Mesendoderm (in vitro differentiated cells): Measurements from ENCODE around the gene INTS15.

Experiments used
- DNase-seq: peaks from one replicate; pipeline ENCODE4 v3.0.0; 2013
- H2AK5ac ChIP-seq: 2 replicates; pipeline ENCODE4 v1.6.1; 2013; ENCODE audit warnings: low read length, inconsistent platforms
- H2BK120ac ChIP-seq: 2 replicates; pipeline ENCODE4 v1.6.1; 2013; ENCODE audit warnings: low read depth, mild to moderate bottlenecking, low read length, moderate library complexity, mixed read lengths
- H2BK15ac ChIP-seq: replicated peaks from 2 replicates; pipeline ENCODE4 v1.6.1; 2013; ENCODE audit warnings: low read depth, mild to moderate bottlenecking, moderate library complexity
- H2BK5ac ChIP-seq: 2 replicates; pipeline ENCODE4 v1.6.1; 2013; ENCODE audit warnings: low read length, inconsistent platforms
- H3K18ac ChIP-seq: 2 replicates; pipeline ENCODE4 v1.6.1; 2013; ENCODE audit warnings: mild to moderate bottlenecking, low read length, mixed read lengths
- H3K23ac ChIP-seq: one replicate; pipeline ENCODE4 v1.6.1; 2013; ENCODE audit warnings: low read length
- H3K27ac ChIP-seq: 2 replicates; pipeline ENCODE4 v1.5.1; 2013; ENCODE audit warnings: low read depth, mild to moderate bottlenecking, inconsistent platforms, low read length, moderate library complexity
- H3K27me3 ChIP-seq: 2 replicates; pipeline ENCODE4 v1.6.1; 2013; ENCODE audit warnings: low read length, control low read depth, mild to moderate bottlenecking, inconsistent platforms; ENCODE audit not compliant: insufficient read depth, poor library complexity
- H3K36me3 ChIP-seq: 2 replicates; pipeline ENCODE4 v1.6.1; 2013; ENCODE audit warnings: low read length, inconsistent platforms; ENCODE audit not compliant: control insufficient read depth, insufficient read depth
- H3K4ac ChIP-seq: one replicate; pipeline ENCODE4 v1.6.1; 2013; ENCODE audit warnings: low read depth, mild to moderate bottlenecking, low read length, moderate library complexity
- H3K4me1 ChIP-seq: 2 replicates; pipeline ENCODE4 v1.6.1; 2013; ENCODE audit warnings: low read depth, low read length, inconsistent platforms; ENCODE audit not compliant: control insufficient read depth
- H3K4me2 ChIP-seq: 2 replicates; pipeline ENCODE4 v1.6.1; 2013; ENCODE audit warnings: low read length
- H3K4me3 ChIP-seq: 2 replicates; pipeline ENCODE4 v1.5.1; 2013; ENCODE audit warnings: mild to moderate bottlenecking, low read length
- H3K56ac ChIP-seq: one replicate; pipeline ENCODE4 v1.6.1; 2013; ENCODE audit warnings: low read length
- H3K79me1 ChIP-seq: 2 replicates; pipeline ENCODE4 v1.6.1; 2013; ENCODE audit warnings: low read length, inconsistent platforms
- H3K79me2 ChIP-seq: 2 replicates; pipeline ENCODE4 v1.6.1; 2013; ENCODE audit warnings: mild to moderate bottlenecking, low read length; ENCODE audit not compliant: control insufficient read depth, insufficient read depth
- H3K9ac ChIP-seq: 2 replicates; pipeline ENCODE4 v1.6.1; 2013; ENCODE audit warnings: low read length, inconsistent platforms
- H4K5ac ChIP-seq: one replicate; pipeline ENCODE4 v1.6.1; 2013; ENCODE audit warnings: low read length
- H4K8ac ChIP-seq: one replicate; pipeline ENCODE4 v1.6.1; 2013; ENCODE audit warnings: low read depth, mild to moderate bottlenecking, control low read depth, low read length, moderate library complexity
- WGBS: extraction: QIAGEN DNeasy Blood & Tissue Kit; methylation state at CpG from one replicate; pipeline ENCODE4 v1.1.7; 2013; ENCODE audit warnings: low lambda C conversion rate, missing lambda C conversion rate; ENCODE audit not compliant: insufficient coverage; ENCODE audit errors: extremely low coverage; 5-methylcytosine and 5-hydroxymethylcytosine counted together

The INTS15 gene

DNA sequence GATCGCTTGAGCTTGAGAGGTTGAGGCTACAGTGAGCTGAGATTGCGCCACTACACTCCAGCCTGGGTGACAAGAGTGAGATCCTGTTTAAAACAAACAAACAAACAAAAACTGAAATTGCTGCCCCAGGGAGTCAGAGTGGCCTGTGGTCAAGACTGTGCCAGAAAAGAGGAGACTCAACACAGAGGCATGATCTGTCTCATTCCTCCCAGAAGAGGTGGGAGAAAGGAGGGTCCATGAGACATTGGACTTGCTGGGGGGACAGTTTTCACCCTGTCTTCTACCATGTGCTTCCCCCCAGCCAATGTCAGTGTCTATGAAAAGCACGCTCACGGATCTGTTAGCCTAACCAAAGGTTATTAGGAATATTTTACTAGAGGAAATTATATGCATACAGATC is 28.8 kb downstream of the INTS15 start:
- no peak for DNase-seq
- no peak overlapping the region for H3K4me3 ChIP-seq
- H3K4me2 ChIP-seq = no peak overlapping the region
- no peak overlapping the region for H3K4ac ChIP-seq
- no peaks in the 10 kb centered on the region for H3K79me1 ChIP-seq
- H2AK5ac ChIP-seq = no peak overlapping the region
- H3K27me3 ChIP-seq = no peaks in the 10 kb centered on the region
- no peak overlapping the region for H3K56ac ChIP-seq
- H2BK5ac ChIP-seq = no peak overlapping the region
- H3K9ac ChIP-seq = no peak overlapping the region
- no peaks in the 10 kb centered on the region for H3K79me2 ChIP-seq
- WGBS = no CpG with 5 or more reads among the region's 4 CpGs
- no peak overlapping the region for H3K27ac ChIP-seq
- no peak overlapping the region for H2BK120ac ChIP-seq
- H3K23ac ChIP-seq = no peak overlapping the region
- H4K5ac ChIP-seq = no peak overlapping the region
- no peak overlapping the region for H3K18ac ChIP-seq
- H4K8ac ChIP-seq = no peak overlapping the region
- no peak overlapping the region for H2BK15ac ChIP-seq
- peaks cover 5% of the 10 kb centered on the region for H3K36me3 ChIP-seq
- peaks cover 5% of the 10 kb centered on the region for H3K4me1 ChIP-seq

- Histone ChIP-seq H2BK15ac (no peak overlapping the region), H4K5ac (no peak overlapping the region), H3K27ac (no peak overlapping the region), H2BK5ac (no peak overlapping the region), H2BK120ac (no peak overlapping the region), H3K4me2 (no peak overlapping the region), H3K18ac (no peak overlapping the region), H3K56ac (no peak overlapping the region), H4K8ac (no peak overlapping the region), H3K79me1 (no peaks in the 10 kb centered on the region), H3K27me3 (no peaks in the 10 kb centered on the region), H2AK5ac (no peak overlapping the region), H3K79me2 (no peaks in the 10 kb centered on the region), H3K9ac (no peak overlapping the region), H3K4me3 (no peak overlapping the region), H3K36me3 (peaks cover 5% of the 10 kb centered on the region), H3K4ac (no peak overlapping the region), H3K4me1 (no peaks in the 10 kb centered on the region), H3K23ac (no peak overlapping the region)
- no peak for DNase-seq
- no CpG with 5 or more reads among the region's 3 CpGs for WGBS
Measured at GRCh38 chr7:6619961-6620360, 30.1 kb downstream of the INTS15 start.

DNA sequence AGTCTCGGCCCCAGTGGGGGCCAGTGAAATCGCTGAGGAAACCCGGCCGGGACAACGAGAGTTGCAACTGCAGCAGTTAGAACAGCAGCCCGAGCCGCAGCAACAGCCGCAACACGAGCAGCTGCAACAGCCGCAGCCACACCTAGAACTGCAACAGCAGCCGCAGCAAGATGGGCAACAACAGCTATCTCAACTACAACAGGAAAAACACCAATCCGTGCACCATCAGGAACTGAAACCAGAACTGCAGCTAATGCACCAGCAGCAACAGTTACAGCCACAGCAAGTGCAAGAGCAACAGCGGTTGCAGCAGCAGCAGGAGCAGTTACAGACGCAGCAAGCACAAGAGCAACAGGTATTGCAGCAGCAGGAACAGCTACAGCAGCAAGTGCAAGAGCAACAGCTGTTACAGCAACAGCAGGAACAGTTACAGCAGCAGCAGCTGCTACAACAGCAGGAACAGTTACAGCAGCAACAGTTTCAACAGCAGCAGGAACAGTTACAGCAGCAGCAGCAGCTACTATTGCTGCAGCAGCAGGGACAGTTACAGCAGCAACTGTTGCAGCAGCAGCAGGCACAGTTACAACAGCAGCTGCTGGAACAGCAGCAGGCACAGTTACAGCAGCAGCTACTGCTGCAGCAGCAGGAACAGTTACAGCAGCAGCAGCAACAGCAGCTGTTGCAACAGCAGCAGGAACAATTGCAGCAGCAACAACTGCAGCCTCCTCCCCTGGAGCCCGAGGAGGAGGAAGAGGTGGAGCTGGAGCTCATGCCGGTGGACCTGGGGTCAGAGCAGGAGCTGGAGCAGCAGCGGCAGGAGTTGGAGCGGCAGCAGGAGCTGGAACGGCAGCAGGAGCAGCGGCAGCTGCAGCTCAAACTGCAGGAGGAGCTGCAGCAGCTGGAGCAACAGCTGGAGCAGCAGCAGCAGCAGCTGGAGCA is 31.6 kb downstream of the INTS15 start:
- Histone ChIP-seq H2BK5ac (no peak overlapping the region), H3K4me1 (no peaks in the 10 kb centered on the region), H3K18ac (no peak overlapping the region), H3K9ac (no peak overlapping the region), H4K5ac (no peak overlapping the region), H3K4me2 (no peak overlapping the region), H3K36me3 (peaks cover 5% of the 10 kb centered on the region), H3K23ac (no peak overlapping the region), H3K4ac (no peak overlapping the region), H3K79me1 (no peaks in the 10 kb centered on the region), H3K27me3 (no peaks in the 10 kb centered on the region), H2BK120ac (no peak overlapping the region), H2AK5ac (no peak overlapping the region), H4K8ac (no peak overlapping the region), H2BK15ac (no peak overlapping the region), H3K56ac (no peak overlapping the region), H3K4me3 (no peak overlapping the region), H3K79me2 (no peaks in the 10 kb centered on the region), H3K27ac (no peak overlapping the region)
- no peak for DNase-seq
- no CpG with 5 or more reads among the region's 20 CpGs for WGBS

DNA sequence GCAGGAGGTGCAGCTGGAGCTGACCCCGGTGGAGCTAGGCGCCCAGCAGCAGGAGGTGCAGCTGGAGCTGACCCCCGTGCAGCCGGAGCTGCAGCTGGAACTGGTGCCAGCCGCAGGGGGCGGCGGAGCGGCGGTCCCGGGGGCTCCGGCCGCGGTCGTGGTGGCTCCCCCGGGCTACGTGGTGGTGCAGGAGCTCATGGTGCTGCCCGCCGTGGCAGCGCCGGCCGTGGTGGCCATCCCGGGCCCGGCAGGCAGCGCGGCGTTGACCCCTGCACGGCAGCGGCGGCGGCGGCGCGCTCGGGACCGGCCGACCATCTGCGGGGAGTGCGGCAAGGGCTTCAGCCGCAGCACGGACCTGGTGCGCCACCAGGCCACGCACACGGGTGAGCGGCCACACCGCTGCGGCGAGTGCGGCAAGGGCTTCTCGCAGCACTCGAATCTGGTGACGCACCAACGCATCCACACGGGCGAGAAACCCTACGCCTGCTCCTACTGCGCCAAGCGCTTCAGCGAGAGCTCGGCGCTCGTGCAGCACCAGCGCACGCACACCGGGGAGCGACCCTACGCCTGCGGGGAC is 32.4 kb downstream of the INTS15 start:
- H2BK120ac ChIP-seq = no peak overlapping the region
- no peak overlapping the region for H3K18ac ChIP-seq
- H2AK5ac ChIP-seq = no peak overlapping the region
- no peak overlapping the region for H3K4me3 ChIP-seq
- no peak for DNase-seq
- H3K4ac ChIP-seq = no peak overlapping the region
- no peak overlapping the region for H3K56ac ChIP-seq
- no peak overlapping the region for H3K4me2 ChIP-seq
- no peak overlapping the region for H4K8ac ChIP-seq
- no peaks in the 10 kb centered on the region for H3K79me2 ChIP-seq
- no peak overlapping the region for H3K27ac ChIP-seq
- no peak overlapping the region for H4K5ac ChIP-seq
- H3K4me1 ChIP-seq = no peaks in the 10 kb centered on the region
- no CpG with 5 or more reads among the region's 67 CpGs for WGBS
- peaks cover 5% of the 10 kb centered on the region for H3K36me3 ChIP-seq
- H2BK15ac ChIP-seq = no peak overlapping the region
- no peak overlapping the region for H2BK5ac ChIP-seq
- no peak overlapping the region for H3K9ac ChIP-seq
- H3K23ac ChIP-seq = no peak overlapping the region
- no peaks in the 10 kb centered on the region for H3K27me3 ChIP-seq
- H3K79me1 ChIP-seq = no peaks in the 10 kb centered on the region

GRCh38 chr7:6623589-6624245 is 33.9 kb downstream of the INTS15 start:
- Histone ChIP-seq H3K27me3 (no peaks in the 10 kb centered on the region), H3K4me2 (no peak overlapping the region), H2BK5ac (no peak overlapping the region), H3K79me1 (no peaks in the 10 kb centered on the region), H2AK5ac (no peak overlapping the region), H3K36me3 (peaks cover 5% of the 10 kb centered on the region), H2BK120ac (no peak overlapping the region), H3K79me2 (no peaks in the 10 kb centered on the region), H3K4ac (no peak overlapping the region), H4K5ac (no peak overlapping the region), H2BK15ac (no peak overlapping the region), H4K8ac (no peak overlapping the region), H3K56ac (no peak overlapping the region), H3K23ac (no peak overlapping the region), H3K9ac (no peak overlapping the region), H3K4me3 (no peak overlapping the region), H3K27ac (no peak overlapping the region), H3K4me1 (no peaks in the 10 kb centered on the region), H3K18ac (no peak overlapping the region)
- no CpG with 5 or more reads among the region's 15 CpGs for WGBS
- no peak for DNase-seq
